ENCODE results near the gene HPCA. TPM values are rescaled to one million over a fixed set of nuclear protein-coding genes. Genes with fewer than 3 reads are reported as not detected.
A peak's percentile ranks its signal among the peaks of the same experiment; 100 is the strongest.
"Not testable (repeated sequence)": the region's sequence is repeated elsewhere in the genome, so short reads cannot be mapped to it uniquely, and the experiment has no call there.

HPCA gene
- total RNA-seq, 1 donor from 2014 or later = 0.62 TPM

GRCh38 chr1:32903991-32904785 is 17.9 kb downstream of the HPCA start:
- H3K9me3 Mint-ChIP-seq = no peaks in the 10 kb centered on the region
- no peak for DNase-seq (ENCODE audit: low spot score)
- H3K27ac Mint-ChIP-seq = no peak overlapping the region
- H3K4me1 Mint-ChIP-seq (ENCODE audit: low read depth) = no peaks in the 10 kb centered on the region
- no peaks in the 10 kb centered on the region for H3K36me3 Mint-ChIP-seq (ENCODE audit: low read depth)
- H3K4me3 Mint-ChIP-seq (ENCODE audit: low read depth) = no peak overlapping the region
- peaks cover 41% of the 10 kb centered on the region for H3K27me3 Mint-ChIP-seq (ENCODE audit: low read depth)
- intact Hi-C loops (cut with micrococcal nuclease) = no loop called here

- Mint-ChIP-seq H3K27me3 (ENCODE audit: low read depth) (peaks cover 38% of the 10 kb centered on the region), H3K4me1 (ENCODE audit: low read depth) (no peaks in the 10 kb centered on the region), H3K9me3 (no peaks in the 10 kb centered on the region), H3K4me3 (ENCODE audit: low read depth) (no peak overlapping the region), H3K27ac (no peak overlapping the region), H3K36me3 (ENCODE audit: low read depth) (no peaks in the 10 kb centered on the region)
- no peak for DNase-seq (ENCODE audit: low spot score)
- intact Hi-C loops (cut with micrococcal nuclease) = no loop called here
Measured at GRCh38 chr1:32904797-32905196, 18.5 kb downstream of the HPCA start.

GRCh38 chr1:32905588-32905987 is 19.3 kb downstream of the HPCA start:
- not testable (repeated sequence) for H3K4me1 Mint-ChIP-seq (ENCODE audit: low read depth); H3K4me3 Mint-ChIP-seq (ENCODE audit: low read depth); H3K36me3 Mint-ChIP-seq (ENCODE audit: low read depth)

GRCh38 chr1:32906654-32907053 is 20.4 kb downstream of the HPCA start:
- Mint-ChIP-seq H3K36me3 (ENCODE audit: low read depth) (no peaks in the 10 kb centered on the region), H3K4me3 (ENCODE audit: low read depth) (no peak overlapping the region), H3K27me3 (ENCODE audit: low read depth) (peaks cover 29% of the 10 kb centered on the region), H3K27ac (no peak overlapping the region), H3K4me1 (ENCODE audit: low read depth) (no peaks in the 10 kb centered on the region), H3K9me3 (no peaks in the 10 kb centered on the region)
- intact Hi-C loops (cut with micrococcal nuclease) = no loop called here
- DNase-seq (ENCODE audit: low spot score) = no peak

More at GRCh38 chr1:32905588-32905987, 19.3 kb downstream of the HPCA start:
- H3K27me3 Mint-ChIP-seq (ENCODE audit: low read depth) = peaks cover 35% of the 10 kb centered on the region
- intact Hi-C loops (cut with micrococcal nuclease); H3K9me3 Mint-ChIP-seq; DNase-seq (ENCODE audit: low spot score); H3K27ac Mint-ChIP-seq: not testable (repeated sequence)

- intact Hi-C loops (cut with micrococcal nuclease) = no loop called here
- H3K27ac Mint-ChIP-seq = no peak overlapping the region
- peaks cover 23% of the 10 kb centered on the region for H3K27me3 Mint-ChIP-seq (ENCODE audit: low read depth)
- no peaks in the 10 kb centered on the region for H3K36me3 Mint-ChIP-seq (ENCODE audit: low read depth)
- H3K4me1 Mint-ChIP-seq (ENCODE audit: low read depth) = no peaks in the 10 kb centered on the region
- H3K9me3 Mint-ChIP-seq = no peaks in the 10 kb centered on the region
- no peak overlapping the region for H3K4me3 Mint-ChIP-seq (ENCODE audit: low read depth)
- DNase-seq (ENCODE audit: low spot score) = no peak
Measured at GRCh38 chr1:32907435-32907834, 21.1 kb downstream of the HPCA start.

- Mint-ChIP-seq H3K4me1 (ENCODE audit: low read depth) (no peaks in the 10 kb centered on the region), H3K4me3 (ENCODE audit: low read depth) (no peak overlapping the region), H3K27me3 (ENCODE audit: low read depth) (peaks cover 11% of the 10 kb centered on the region), H3K27ac (no peak overlapping the region), H3K9me3 (no peaks in the 10 kb centered on the region), H3K36me3 (ENCODE audit: low read depth) (no peaks in the 10 kb centered on the region)
- no peak for DNase-seq (ENCODE audit: low spot score)
- intact Hi-C loops (cut with micrococcal nuclease) = no loop called here
Measured at GRCh38 chr1:32910319-32910718, 24.0 kb downstream of the HPCA start.

- no peak overlapping the region for H3K27ac Mint-ChIP-seq
- intact Hi-C loops (cut with micrococcal nuclease) = no loop called here
- H3K36me3 Mint-ChIP-seq (ENCODE audit: low read depth) = no peaks in the 10 kb centered on the region
- H3K4me3 Mint-ChIP-seq (ENCODE audit: low read depth) = no peak overlapping the region
- H3K4me1 Mint-ChIP-seq (ENCODE audit: low read depth) = peaks cover 14% of the 10 kb centered on the region
- peaks cover 16% of the 10 kb centered on the region for H3K27me3 Mint-ChIP-seq (ENCODE audit: low read depth)
- no peak for DNase-seq (ENCODE audit: low spot score)
- H3K9me3 Mint-ChIP-seq = no peaks in the 10 kb centered on the region
Measured at GRCh38 chr1:32915766-32916706, 29.7 kb downstream of the HPCA start.

- Mint-ChIP-seq H3K27ac (no peak overlapping the region), H3K27me3 (ENCODE audit: low read depth) (peaks cover 17% of the 10 kb centered on the region), H3K36me3 (ENCODE audit: low read depth) (no peaks in the 10 kb centered on the region), H3K4me1 (ENCODE audit: low read depth) (peaks cover 14% of the 10 kb centered on the region), H3K4me3 (ENCODE audit: low read depth) (no peak overlapping the region), H3K9me3 (no peaks in the 10 kb centered on the region)
- peak; percentile 18 for DNase-seq (ENCODE audit: low spot score)
- intact Hi-C loops (cut with micrococcal nuclease) = no loop called here
Measured at GRCh38 chr1:32917521-32917920, 31.2 kb downstream of the HPCA start.

- H3K4me1 Mint-ChIP-seq (ENCODE audit: low read depth) = peaks cover 14% of the 10 kb centered on the region
- H3K27ac Mint-ChIP-seq = no peak overlapping the region
- no peak for DNase-seq (ENCODE audit: low spot score)
- no peaks in the 10 kb centered on the region for H3K9me3 Mint-ChIP-seq
- intact Hi-C loops (cut with micrococcal nuclease) = no loop called here
- no peak overlapping the region for H3K4me3 Mint-ChIP-seq (ENCODE audit: low read depth)
- H3K27me3 Mint-ChIP-seq (ENCODE audit: low read depth) = peaks cover 22% of the 10 kb centered on the region
- H3K36me3 Mint-ChIP-seq (ENCODE audit: low read depth) = no peaks in the 10 kb centered on the region
Measured at GRCh38 chr1:32918179-32918578, 31.9 kb downstream of the HPCA start.

GRCh38 chr1:32919811-32920733 is 33.8 kb downstream of the HPCA start:
- DNase-seq (ENCODE audit: low spot score) = no peak
- no peak overlapping the region for H3K4me3 Mint-ChIP-seq (ENCODE audit: low read depth)
- no peaks in the 10 kb centered on the region for H3K36me3 Mint-ChIP-seq (ENCODE audit: low read depth)
- H3K4me1 Mint-ChIP-seq (ENCODE audit: low read depth) = peaks cover 17% of the 10 kb centered on the region
- no peaks in the 10 kb centered on the region for H3K9me3 Mint-ChIP-seq
- peaks cover 34% of the 10 kb centered on the region for H3K27me3 Mint-ChIP-seq (ENCODE audit: low read depth)
- no peak overlapping the region for H3K27ac Mint-ChIP-seq
- intact Hi-C loops (cut with micrococcal nuclease) = no loop called here

GRCh38 chr1:32920833-32921232 is 34.5 kb downstream of the HPCA start:
- Mint-ChIP-seq H3K9me3 (no peaks in the 10 kb centered on the region), H3K4me1 (ENCODE audit: low read depth) (peaks cover 24% of the 10 kb centered on the region), H3K4me3 (ENCODE audit: low read depth) (no peak overlapping the region), H3K36me3 (ENCODE audit: low read depth) (no peaks in the 10 kb centered on the region), H3K27me3 (ENCODE audit: low read depth) (peaks cover 41% of the 10 kb centered on the region), H3K27ac (no peak overlapping the region)
- no peak for DNase-seq (ENCODE audit: low spot score)
- intact Hi-C loops (cut with micrococcal nuclease) = no loop called here

- H3K27me3 Mint-ChIP-seq (ENCODE audit: low read depth) = peaks cover 45% of the 10 kb centered on the region
- peaks cover 14% of the 10 kb centered on the region for H3K4me1 Mint-ChIP-seq (ENCODE audit: low read depth)
- no peak overlapping the region for H3K4me3 Mint-ChIP-seq (ENCODE audit: low read depth)
- no peaks in the 10 kb centered on the region for H3K36me3 Mint-ChIP-seq (ENCODE audit: low read depth)
- no peak overlapping the region for H3K27ac Mint-ChIP-seq
- no peak for DNase-seq (ENCODE audit: low spot score)
- no peaks in the 10 kb centered on the region for H3K9me3 Mint-ChIP-seq
- intact Hi-C loops (cut with micrococcal nuclease) = no loop called here
Measured at GRCh38 chr1:32924881-32925344, 38.6 kb downstream of the HPCA start.

Data from activated T-helper 2 cell treated with anti-CD3 and anti-CD28 coated beads, Interferon-gamma antibody, Interleukin-2, Interleukin-4, amounts not matched to agents 10 μg/mL and 5 μg/mL and 100 μg/mL, durations not matched to agents 14 hours and 24 hours and 36 hours (primary cell).